Medulla oblongata (tissue), 1 donor: Measurements from ENCODE around the gene DHX16.

Experiments
- DNase-seq: peaks from one replicate; pipeline ENCODE4 v3.0.0-alpha.2; 2015; ENCODE audit errors: extremely low spot score

The DHX16 gene

DNA sequence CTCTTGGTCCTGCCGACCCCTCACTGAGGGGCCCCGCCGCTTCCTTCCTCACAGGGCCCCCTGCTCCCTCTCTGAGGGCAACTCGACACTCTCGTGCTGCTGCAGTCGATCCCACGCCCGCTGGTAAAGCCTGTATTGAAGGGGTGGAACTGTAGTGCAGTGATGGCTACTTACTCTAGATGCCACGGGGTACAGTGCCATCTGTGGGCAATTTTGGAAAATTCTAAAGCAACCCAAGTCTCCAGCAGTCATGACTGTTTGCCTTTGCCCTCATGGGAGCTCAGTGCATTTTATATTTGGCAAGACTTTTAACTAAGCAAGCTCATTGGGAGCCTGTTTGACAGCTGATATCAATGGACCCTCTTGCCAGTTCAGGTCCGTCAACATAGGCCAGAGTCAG lies 32.3 kb downstream of the DHX16 start:
- no peak for DNase-seq

DNA sequence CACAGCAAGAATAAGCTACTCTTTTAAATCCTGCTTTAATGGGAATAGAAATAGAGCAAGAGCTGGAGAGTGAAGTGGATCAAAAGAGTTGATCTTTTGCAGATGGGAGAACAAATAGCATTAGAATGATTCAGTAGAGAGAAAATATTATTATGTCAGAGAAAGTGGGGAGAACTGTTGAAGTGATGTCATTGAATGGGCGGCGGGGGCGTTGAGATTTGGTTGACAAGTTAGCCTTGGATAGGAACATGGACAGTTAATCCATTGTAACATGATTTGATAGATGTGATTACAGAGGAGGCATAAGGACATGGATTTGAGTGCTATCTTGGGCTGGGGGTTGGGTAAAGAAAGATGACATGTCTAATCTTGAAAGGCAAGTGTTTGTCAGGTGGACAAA lies 37.0 kb downstream of the DHX16 start:
- no peak for DNase-seq

DNA sequence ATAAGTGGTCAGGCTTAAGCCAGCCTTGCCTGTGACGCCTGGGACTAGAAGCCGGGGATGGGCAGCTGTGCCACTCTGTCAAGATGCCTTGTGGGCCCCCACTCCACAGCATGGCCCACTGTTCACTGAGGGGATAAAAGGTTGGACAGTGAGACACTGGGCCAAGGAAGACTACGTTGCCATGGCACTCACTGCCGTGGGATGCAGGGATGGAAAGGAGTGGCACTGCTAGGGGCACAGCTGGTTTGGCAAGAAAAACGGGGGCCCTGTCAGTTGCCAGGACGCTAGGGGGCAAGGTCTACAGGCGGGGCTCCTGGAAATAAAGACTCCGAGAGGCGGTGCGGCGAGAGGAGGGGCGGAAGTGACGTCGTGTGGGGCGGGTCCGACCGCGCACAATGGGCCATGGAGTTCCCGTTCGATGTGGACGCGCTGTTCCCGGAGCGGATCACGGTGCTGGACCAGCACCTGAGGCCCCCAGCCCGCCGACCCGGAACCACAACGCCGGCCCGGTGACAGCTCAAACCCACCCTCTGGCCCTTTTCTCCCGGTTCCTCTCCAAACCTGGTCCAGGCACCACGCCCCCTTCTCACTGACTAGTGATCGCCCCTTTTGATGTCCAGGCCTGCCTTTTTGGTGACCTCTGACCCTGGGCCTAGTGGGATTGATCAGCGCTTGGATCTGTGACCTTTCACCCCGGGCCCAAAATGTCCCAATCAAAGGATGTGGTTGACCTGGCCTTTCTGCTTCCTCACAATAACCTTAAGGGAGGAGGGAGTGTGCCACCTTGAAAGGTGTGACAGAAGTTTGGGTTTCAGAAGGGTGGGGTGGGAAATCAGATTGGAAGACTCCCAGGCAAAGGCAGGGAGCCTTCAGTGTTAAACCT lies 46.1 kb downstream of the DHX16 start, which contains the start of gene ATAT1:
ATAT1 (plus strand) TSS at position 391 of the 883 bp plus-strand sequence.
- peak; percentile 89 for DNase-seq

DNA sequence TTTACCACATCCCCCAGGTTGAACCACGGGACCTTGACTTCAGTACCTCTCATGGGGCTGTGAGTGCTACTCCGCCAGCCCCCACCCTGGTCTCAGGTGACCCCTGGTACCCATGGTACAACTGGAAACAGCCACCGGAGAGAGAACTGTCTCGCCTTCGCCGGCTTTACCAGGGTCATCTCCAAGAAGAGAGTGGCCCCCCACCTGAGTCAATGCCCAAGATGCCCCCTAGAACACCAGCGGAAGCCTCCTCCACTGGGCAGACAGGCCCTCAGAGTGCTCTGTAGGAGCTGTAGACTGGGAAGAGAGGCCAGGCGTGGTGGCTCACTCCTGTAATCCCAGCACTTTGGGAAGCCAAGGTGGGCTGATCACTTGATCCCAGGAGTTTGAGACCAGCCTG lies 47.3 kb downstream of the DHX16 start:
- DNase-seq, result no peak

DNA sequence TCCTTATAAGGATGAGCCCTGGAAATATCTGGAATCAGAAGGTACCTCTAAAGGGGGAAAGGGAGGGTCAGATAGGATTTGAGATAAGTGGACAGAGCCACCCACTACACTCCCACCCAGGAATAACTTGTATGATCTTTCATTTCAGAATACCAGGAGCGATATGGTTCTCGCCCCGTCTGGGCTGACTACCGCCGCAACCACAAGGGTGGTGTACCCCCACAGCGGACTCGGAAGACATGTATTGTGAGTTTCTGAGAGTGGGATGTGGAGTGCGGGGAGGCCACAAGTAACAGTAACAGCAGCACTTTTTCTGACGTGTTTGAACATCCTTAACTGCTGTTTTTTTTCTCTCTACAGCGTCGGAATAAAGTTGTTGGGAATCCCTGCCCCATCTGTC lies 53.2 kb downstream of the DHX16 start:
- no peak for DNase-seq

DNA sequence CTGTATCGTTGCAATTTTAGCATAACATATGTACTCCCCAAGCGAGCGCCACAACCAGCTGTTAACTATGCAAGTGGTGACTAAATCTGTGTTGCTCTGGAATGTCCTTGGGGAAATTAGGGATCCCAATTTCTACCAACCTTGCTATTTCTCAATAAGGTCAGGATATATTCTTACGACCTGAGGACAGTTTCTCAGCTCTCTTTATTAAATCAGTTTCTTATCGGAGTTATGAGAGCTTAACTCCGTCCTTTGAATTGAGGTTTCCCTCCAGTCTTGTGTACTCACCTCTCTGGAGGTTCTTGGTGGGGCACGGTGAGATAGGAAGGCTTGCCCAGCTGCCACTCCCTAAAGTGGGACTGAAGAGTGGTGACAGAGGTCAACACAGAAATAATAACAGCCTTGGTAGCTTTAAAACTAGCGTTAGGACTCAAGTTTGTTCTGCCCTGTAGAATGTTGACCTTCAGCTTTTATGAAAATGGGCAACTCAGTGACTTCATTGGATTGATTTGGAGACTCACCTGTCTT lies 54.5 kb downstream of the DHX16 start:
- DNase-seq, result no peak

DNA sequence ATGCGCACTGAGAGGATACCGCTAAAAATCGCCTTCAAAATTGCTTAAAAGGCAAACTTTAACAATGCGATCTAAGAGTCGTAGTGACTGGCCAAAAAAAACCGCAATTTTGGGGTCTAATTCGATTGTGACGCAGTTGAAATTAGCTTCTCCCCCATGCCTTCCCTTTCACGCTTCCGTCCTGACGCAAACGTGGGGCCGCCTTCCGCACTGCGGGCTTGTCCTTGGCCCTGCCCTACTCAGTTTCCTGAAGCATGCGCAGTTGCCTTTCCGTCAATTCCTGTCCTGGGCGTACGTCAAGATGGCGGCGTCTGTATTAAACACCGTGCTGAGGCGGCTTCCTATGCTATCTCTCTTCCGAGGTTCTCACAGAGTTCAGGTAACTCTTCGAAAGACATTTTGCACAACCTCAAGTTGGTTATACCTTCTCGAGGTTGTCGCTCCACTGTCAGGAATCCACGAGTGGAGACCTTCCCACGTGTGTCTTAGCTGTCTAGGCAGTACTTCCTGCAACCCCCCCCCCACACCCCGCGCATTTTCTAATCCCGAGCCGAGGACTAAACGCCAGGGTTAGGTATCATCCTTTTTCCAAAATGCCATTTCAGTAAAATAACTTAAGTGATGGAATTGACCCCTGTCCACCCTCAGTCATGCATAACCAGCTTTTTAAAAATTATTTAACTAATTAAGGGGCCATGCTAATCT lies 55.1 kb downstream of the DHX16 start, which contains the start of gene MRPS18B:
MRPS18B (plus strand) TSS at position 276 of the 705 bp plus-strand sequence; CDS start at position 302, 26 bp downstream.
- peak; percentile 99 for DNase-seq

DNA sequence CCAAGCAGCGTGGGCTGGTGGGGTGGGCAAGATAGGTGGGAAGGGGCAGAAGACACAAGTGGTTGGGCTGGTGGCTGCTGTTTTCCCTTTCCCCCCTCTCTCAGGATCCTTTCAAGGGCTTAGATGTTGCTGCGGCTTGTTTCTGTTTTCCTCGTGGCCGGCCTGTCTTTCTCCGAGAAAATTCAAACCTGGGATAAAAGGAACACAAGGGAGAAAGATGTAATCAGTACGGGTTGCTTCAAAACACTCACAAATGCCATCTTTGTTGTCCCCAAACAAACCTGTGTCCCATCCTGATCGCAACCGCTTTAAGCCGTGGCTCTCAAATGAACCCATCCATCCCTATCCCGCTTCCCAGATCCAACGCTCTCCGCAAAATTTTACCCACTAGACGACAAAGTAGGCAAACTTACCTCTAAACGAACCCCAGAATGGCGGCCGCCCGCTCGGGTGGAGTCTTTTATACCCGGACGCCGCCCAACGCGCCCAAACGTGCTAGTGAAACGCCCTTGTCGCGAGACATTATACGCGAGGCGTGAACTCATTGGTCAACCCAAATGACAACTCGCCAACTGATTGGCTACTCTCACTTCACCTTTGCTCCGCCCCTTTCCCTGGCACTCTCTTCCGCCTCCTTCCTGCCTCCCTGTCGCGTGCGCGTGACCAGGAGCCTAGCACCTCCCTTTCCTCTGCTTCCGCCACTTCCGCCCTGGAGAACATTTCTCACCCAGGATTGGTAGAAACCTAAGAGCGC lies 55.8 kb downstream of the DHX16 start, which contains the start of gene PPP1R10:
PPP1R10 (minus strand) TSS at position 433 of the 754 bp plus-strand sequence. CDS start 7,299 bp downstream, outside the sequence.
- peak; percentile 100 for DNase-seq

DNA sequence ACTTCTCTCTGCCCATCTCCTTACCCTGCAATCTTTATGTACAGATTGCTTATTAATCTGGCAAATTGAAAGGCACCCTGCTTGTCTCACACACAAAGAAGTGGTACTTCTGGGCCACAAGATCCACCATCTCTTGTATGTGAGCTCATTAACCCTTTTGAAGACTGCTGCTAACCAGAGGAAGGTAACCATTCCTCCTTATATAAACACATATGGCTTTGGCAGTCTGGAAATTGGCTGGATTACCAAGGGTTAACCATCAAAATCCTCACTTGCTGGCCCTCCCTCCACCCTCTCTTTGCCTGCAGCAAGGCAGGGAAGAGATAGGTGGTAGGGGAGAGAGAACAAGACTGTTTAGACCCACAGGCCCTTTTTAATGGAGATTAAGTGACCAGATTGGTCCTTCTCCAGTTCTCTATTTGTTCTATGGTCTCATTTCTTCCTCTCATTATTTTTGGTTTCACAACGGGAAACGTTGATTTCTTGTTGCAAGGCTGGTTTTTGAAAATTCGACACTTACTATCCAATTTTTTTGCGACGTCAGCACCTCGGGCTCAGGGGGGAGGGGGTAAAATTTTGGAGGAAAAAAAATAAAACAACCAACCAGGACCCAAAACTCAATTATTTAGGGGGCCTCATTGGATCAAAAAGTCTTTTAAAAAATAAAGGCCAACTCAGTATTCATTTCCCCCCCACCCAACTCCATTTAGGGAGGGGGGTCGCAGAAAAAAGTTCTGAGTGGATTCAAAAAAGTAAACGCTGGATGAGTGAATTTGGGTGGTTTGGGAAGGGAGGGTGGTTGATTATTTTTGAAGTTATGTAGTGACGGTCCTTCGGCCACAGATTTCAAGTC lies 56.6 kb downstream of the DHX16 start:
- peak; percentile 52 for DNase-seq

DNA sequence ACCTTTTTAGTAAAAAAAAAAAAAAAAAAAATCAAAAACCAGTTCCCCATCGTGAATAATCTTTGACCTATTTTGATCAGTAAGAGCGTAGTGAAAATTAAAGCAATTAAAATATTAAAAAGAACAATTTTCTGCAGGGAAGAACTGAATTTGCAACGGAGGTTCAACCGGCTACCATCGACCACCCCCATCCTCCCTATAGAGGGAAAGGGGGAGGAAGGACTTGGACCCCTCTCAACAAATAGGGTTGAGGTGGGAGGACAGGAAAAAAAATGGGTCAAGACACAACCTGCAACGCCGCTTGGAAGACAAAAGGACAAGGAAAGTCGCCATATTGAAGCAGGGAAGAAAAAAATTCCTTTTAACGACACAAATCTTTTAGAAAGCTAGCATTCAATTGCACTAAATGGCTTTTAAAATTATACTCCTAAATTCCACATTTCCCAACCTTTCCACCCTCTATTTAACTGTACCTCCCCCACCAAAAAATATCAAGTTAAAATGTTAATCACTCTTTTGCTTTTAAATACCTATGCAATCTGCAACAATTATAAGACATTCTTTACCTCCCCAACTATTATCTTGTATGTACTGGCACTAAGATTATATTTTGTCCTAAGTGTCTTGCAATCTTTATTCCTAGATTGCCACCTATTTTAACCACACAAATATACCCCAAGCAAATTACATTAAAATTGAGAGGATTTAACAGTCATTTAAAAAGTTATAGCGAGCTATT lies 57.4 kb downstream of the DHX16 start:
- peak; percentile 80 for DNase-seq

DNA sequence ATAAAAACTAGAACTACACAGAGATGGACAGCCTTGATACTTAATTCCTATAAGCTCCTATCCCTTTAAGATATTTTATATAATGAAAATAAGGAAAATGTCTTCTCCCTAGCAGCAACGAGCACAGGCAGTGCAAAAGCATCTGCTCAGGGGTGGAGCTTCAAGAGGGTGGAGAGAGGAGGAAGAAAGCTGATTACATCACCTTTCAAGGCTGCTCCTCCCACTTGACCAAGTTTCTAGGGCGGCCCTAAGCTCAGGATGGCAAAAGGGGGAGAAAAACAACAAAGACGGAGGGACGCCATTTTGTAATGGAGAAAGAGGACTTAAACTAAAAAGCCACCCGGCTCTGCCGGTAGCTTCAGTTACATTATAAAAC lies 58.0 kb downstream of the DHX16 start:
- peak; percentile 99 for DNase-seq

DNA sequence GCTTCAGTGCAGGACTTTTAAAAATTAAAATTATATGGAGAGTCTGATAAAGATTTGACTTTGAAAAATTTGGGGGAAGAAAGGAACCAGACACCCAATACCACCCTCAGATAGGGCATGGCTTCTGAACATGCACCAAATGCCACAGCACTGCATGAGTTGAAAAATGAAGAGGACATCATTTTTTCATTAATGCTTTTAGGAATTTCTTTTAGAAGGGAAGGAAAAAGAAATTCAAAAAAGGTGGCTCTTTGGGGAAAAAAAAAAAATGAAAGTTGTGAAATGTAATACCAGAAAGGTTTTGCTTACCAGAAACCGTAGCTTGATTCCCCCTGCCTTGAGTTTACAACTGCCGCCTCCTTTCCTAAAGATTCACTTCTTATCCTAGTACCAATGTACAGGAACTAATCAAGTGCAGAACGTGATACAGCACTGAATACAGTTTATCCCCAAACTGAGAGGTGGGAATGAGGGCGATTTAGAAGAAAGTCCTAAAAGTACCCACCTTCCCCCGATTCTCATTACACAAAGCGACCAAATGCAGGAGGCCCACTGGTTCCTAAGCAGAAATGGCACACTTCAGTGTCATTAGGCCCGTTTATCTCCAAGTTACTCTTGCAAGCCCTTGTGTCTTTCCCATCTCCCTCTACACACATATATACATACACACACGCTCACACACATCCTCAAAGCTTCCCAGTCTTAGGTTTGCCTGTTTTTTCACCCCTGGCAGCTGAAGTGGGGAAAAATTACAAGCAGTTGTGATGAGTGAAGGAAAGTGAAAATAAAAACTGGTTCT lies 58.6 kb downstream of the DHX16 start:
- DNase-seq, result no peak

DNA sequence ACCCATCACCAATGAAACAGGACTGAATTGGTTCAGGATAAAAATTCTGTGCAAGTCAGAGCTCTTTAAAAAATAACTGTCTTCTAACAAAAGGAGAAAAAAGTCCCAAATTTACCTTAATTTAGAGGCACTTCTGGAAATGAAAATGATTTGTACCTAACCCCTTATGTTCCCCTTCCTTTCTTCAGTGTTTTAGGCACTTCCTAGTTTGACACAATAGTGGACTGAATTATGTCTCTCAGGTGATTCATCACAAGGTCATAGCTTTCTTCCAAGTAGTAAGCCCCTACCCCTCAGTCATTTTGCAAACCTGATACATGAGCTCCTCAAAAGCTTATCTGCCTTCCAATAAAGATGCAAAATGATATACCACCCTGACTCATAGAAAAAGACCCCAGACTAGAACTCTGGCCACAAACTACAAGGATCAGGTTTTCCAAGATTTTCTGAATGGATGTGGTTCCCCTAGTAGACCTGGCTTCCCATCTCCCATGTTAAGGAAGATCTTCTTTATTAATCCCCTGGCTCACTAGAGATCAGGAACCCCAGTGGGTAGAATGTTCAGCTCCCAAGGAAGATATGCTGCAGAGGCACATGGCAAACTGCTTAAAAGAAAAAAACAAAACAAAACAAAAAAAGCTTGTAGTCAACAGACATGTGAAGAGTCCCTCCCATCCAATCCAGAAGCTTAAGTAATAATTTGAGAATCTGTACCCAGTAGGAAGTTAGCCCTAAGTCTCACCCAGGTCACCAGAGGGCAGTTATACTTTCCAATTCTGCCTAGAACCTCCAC lies 59.4 kb downstream of the DHX16 start:
- DNase-seq, result no peak

DNA sequence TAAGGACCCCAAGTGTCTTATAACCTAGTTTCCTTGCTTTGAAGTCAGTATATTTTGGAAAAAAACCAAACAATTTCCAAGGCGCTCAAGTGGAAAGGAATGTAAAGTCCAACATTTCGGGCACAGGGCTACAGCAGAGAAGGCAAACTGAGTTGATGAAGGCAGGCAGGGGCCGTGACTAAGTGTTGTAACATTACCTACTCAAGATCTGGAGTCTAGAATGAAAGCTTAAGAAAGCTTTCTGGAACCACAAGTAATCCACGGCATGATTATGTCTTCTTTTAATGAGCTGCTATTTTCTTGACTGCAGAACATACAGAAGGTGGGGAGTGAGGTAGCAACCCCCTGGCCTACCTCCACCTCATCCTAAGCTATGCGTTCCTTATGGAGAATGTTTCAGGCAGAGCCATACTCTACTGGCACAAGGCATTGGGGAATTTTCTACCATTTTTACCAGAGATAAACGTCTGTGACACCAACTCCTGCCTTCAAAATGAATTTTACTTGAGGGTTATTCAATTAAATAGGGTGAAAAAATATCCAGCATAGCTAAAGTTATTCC lies 60.0 kb downstream of the DHX16 start:
- DNase-seq, result no peak

DNA sequence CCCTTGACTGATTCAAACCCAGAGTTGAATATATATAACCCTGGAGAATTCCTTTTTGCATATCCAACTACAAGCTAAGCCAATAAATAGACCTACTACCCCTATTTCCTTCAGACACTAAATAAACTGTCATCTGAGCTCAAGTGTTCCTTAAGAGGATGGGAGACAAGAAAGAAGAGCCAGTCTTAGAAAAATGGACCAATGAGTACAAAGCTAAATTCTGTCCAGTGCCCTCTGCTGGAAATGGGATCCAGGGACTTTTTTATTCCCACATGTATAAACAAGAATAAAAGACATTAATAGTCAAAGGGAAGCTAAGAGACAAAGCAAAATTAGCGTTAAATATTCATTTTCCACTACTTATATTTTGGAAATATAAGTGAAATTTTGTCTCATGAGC lies 60.6 kb downstream of the DHX16 start:
- no peak for DNase-seq

DNA sequence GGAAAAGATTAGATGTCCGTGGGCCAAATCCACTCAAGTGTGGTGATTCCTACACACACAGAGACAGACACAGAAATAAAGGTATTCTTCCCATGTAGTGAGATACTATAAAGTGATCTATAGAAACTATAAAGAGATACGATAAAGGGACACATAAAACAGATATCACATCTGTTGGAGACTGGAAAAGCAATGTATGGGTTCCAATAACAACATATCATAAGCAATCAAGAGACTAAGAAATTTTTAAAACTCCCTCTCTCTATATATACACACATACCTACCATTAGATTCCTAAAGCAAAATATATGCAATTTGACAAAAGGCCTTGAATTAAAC lies 61.0 kb downstream of the DHX16 start:
- DNase-seq, result no peak

DNA sequence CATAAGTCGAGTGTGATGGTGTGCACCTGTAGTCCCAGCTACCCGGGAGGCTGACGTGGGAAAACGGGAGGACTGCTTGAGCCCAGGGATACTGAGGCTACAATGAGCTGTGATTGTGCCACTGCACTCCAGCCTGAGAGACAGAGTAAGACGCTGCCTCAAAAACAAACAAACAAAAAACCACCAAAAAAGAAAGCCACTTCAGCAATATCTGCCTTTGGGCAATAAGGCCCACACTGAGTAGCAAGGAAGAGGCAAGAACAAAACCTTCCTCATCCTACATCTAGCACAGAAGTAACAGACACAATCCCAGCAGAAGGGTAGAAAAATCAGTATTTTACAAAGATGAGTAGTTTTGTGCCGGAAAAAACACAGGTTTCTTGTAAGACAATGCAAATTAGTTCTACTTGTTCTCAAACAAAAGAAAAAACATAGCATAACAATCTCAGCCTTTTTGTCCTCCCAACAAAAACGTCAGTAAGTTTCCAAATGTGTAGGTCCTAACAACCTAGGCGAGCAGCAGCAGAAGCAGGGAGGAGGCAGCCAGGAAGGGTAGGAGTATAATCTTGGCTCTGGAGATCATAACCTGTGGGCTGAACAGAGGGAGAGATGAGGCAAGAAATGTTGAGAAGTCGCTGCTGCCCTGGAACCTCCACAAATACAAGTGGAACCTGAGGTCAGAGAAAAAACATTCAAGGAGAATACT lies 61.5 kb downstream of the DHX16 start:
- DNase-seq, result no peak

DNA sequence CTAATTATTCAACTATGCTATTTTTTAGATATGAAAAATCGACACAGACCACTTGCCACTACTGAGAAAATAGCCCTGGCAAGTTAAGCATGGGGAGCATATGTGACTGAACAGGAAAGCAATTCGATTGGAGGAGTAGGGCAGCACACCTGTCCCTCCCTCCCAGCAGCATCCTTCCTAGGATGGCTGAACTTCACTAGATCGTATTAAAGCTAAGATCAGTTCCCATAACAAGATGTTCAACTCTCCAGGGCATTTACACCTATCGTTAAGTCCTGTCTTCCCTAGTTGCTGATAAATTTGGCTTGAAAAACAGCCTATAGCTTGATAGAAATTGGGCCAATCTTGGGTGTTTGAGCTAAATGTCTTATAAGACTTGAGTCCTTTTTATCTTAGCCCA lies 62.7 kb downstream of the DHX16 start:
- DNase-seq, result no peak
